ENCODE results near the gene EEFSEC. TPM values are rescaled to one million over a fixed set of nuclear protein-coding genes. Genes with fewer than 3 reads are reported as not detected.

The EEFSEC gene
- polyA plus RNA-seq, 1 donor (not counting 4 experiments of a cell fraction or from before 2014, with no cell fraction given) = 8.7 TPM

DNA sequence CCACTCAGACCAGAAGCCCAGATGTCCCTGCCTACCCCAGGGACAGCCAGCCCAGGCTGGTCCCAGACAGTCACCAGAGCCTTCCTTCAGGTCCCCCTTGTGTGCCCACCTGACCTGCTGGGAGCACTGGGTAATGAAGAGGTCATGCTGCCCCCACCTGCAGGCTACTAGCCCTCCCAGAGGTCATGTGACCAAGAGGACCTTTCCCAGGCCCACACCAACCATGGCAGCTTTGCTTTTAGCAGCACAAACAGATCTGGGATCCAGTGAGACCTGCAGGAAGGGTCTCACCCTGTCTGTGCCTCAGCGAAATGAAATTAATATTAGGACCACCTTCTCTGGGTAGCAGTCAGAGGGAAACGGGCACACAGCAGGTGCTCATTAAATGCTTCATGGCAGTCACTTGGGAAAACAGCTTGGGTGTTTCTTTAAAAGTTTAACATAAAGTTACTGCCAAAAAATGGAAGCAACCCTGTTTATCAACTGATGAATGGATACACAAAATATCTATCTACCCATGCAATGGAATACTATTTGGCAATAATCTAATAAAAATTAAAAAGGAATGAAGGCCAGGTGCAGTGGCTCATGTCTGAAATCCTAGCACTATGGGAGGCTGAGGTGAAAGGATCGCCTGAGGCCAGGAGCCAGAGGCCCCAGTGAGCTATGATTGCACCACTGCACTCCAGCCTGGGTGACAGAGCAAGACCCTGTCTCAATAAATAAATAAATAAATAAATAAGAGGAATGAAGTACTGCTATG, 269.7 kb downstream of the EEFSEC start:
- Histone ChIP-seq H3K9me1 (ENCODE audit: control insufficient read depth, extremely low read depth, insufficient read depth, low read length) (no peaks in the 10 kb centered on the region), H2AFZ (ENCODE audit: control insufficient read depth, low read length) (no peak overlapping the region), H4K20me1 (ENCODE audit: control insufficient read depth, extremely low read depth, insufficient read depth, low read length) (peaks cover 3% of the 10 kb centered on the region), H3K9ac (ENCODE audit: control insufficient read depth, extremely low read depth, insufficient read depth, low read length) (no peak overlapping the region), H3K4me3 (ENCODE audit: control insufficient read depth in 2 of 3, extremely low read depth in 1 of 3, insufficient read depth in 2 of 3, low read depth in 1 of 3, low read length in 3 of 3) (no peak overlapping the region), H3K4me2 (ENCODE audit: control insufficient read depth, extremely low read depth, insufficient read depth, low read depth, low read length) (no peak overlapping the region), H3K79me2 (ENCODE audit: control insufficient read depth, insufficient read depth, low read length) (no peaks in the 10 kb centered on the region), H3K27me3 (ENCODE audit: control insufficient read depth, extremely low read depth, insufficient read depth, low read length) (no peaks in the 10 kb centered on the region), H3K4me1 (ENCODE audit: control insufficient read depth, extremely low read depth, insufficient read depth, low read length) (no peaks in the 10 kb centered on the region), H3K27ac (ENCODE audit: control insufficient read depth, insufficient read depth, low read length) (no peak overlapping the region), H3K36me3 (ENCODE audit: control insufficient read depth in 2 of 2, extremely low read depth in 1 of 2, insufficient read depth in 2 of 2, low read length in 2 of 2) (no peaks in the 10 kb centered on the region), H3K9me3 (ENCODE audit: control insufficient read depth, low read depth, low read length) (no peaks in the 10 kb centered on the region)
- TF ChIP-seq, protein P1, sequence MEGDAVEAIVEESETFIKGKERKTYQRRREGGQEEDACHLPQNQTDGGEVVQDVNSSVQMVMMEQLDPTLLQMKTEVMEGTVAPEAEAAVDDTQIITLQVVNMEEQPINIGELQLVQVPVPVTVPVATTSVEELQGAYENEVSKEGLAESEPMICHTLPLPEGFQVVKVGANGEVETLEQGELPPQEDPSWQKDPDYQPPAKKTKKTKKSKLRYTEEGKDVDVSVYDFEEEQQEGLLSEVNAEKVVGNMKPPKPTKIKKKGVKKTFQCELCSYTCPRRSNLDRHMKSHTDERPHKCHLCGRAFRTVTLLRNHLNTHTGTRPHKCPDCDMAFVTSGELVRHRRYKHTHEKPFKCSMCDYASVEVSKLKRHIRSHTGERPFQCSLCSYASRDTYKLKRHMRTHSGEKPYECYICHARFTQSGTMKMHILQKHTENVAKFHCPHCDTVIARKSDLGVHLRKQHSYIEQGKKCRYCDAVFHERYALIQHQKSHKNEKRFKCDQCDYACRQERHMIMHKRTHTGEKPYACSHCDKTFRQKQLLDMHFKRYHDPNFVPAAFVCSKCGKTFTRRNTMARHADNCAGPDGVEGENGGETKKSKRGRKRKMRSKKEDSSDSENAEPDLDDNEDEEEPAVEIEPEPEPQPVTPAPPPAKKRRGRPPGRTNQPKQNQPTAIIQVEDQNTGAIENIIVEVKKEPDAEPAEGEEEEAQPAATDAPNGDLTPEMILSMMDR (optimal IDR thresholded peaks at IDR 0.05 in 1 of 3, IDR thresholded peaks at IDR 0.05 in 1 of 3, conservative IDR thresholded peaks at IDR 0.05 in 1 of 3; ENCODE audit: extremely low read depth in 1 of 3, insufficient read depth in 2 of 3, low read length in 3 of 3) = no peak
- TF ChIP-seq EZH2 (IDR thresholded peaks at IDR 0.05; ENCODE audit: low read length) = no peak
- FAIRE-seq = no peak
- dilution Hi-C loops (cut with MboI; ENCODE audit: extremely low pct_ligation_motif_present, low sequenced_read_pairs) = no loop called here
- no peak for DNase-seq (ENCODE audit: low read depth, low spot score)

DNA sequence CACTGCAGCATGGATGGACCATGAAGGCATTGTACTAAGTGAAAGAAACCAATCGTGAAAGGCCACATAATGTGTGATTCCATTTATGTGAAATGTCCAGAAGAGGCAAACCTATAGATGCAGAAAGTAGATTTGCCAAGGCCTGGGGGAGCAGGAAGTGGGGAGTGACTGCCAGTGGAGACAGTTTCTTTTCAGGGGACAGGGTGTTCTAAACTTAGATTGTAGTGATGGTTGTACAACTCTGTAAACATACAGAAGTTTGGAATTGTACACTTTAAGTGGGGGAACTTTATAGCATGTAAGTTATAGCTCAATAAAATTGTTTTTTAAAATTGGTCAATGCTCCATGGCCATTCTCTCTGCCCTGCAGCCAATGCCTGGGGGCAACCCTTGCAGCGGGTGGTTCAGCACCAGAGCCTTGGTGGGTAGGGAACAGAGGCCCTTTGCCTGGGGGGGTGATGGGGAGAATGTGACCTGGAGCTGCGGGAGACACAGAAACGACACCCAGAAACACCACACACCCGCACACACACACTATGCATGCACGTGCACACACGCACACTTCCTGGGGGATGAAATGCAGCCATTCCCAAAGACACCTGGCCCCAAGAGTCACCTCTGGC, 270.4 kb downstream of the EEFSEC start:
- Histone ChIP-seq H2AFZ (ENCODE audit: control insufficient read depth, low read length) (no peak overlapping the region), H3K9me1 (ENCODE audit: control insufficient read depth, extremely low read depth, insufficient read depth, low read length) (no peaks in the 10 kb centered on the region), H3K4me1 (ENCODE audit: control insufficient read depth, extremely low read depth, insufficient read depth, low read length) (no peaks in the 10 kb centered on the region), H3K4me3 (ENCODE audit: control insufficient read depth in 2 of 3, extremely low read depth in 1 of 3, insufficient read depth in 2 of 3, low read depth in 1 of 3, low read length in 3 of 3) (no peak overlapping the region), H3K9me3 (ENCODE audit: control insufficient read depth, low read depth, low read length) (no peaks in the 10 kb centered on the region), H4K20me1 (ENCODE audit: control insufficient read depth, extremely low read depth, insufficient read depth, low read length) (peaks cover 3% of the 10 kb centered on the region), H3K27ac (ENCODE audit: control insufficient read depth, insufficient read depth, low read length) (no peak overlapping the region), H3K4me2 (ENCODE audit: control insufficient read depth, extremely low read depth, insufficient read depth, low read depth, low read length) (no peak overlapping the region), H3K9ac (ENCODE audit: control insufficient read depth, extremely low read depth, insufficient read depth, low read length) (no peak overlapping the region), H3K27me3 (ENCODE audit: control insufficient read depth, extremely low read depth, insufficient read depth, low read length) (peaks cover 5% of the 10 kb centered on the region), H3K79me2 (ENCODE audit: control insufficient read depth, insufficient read depth, low read length) (no peaks in the 10 kb centered on the region), H3K36me3 (ENCODE audit: control insufficient read depth in 2 of 2, extremely low read depth in 1 of 2, insufficient read depth in 2 of 2, low read length in 2 of 2) (no peaks in the 10 kb centered on the region)
- no peak for DNase-seq (ENCODE audit: low read depth, low spot score)
- FAIRE-seq = no peak
- TF ChIP-seq, protein P1 (optimal IDR thresholded peaks at IDR 0.05 in 1 of 3, IDR thresholded peaks at IDR 0.05 in 1 of 3, conservative IDR thresholded peaks at IDR 0.05 in 1 of 3; ENCODE audit: extremely low read depth in 1 of 3, insufficient read depth in 2 of 3, low read length in 3 of 3) = no peak
- TF ChIP-seq EZH2 (IDR thresholded peaks at IDR 0.05; ENCODE audit: low read length) = no peak
- dilution Hi-C loops (cut with MboI; ENCODE audit: extremely low pct_ligation_motif_present, low sequenced_read_pairs) = no loop called here
